ENCODE results near the gene ASL.
A peak's percentile ranks its signal among the peaks of the same experiment; 100 is the strongest.
"Not testable (repeated sequence)": the region's sequence is repeated elsewhere in the genome, so short reads cannot be mapped to it uniquely, and the experiment has no call there.

Gene ASL

DNA sequence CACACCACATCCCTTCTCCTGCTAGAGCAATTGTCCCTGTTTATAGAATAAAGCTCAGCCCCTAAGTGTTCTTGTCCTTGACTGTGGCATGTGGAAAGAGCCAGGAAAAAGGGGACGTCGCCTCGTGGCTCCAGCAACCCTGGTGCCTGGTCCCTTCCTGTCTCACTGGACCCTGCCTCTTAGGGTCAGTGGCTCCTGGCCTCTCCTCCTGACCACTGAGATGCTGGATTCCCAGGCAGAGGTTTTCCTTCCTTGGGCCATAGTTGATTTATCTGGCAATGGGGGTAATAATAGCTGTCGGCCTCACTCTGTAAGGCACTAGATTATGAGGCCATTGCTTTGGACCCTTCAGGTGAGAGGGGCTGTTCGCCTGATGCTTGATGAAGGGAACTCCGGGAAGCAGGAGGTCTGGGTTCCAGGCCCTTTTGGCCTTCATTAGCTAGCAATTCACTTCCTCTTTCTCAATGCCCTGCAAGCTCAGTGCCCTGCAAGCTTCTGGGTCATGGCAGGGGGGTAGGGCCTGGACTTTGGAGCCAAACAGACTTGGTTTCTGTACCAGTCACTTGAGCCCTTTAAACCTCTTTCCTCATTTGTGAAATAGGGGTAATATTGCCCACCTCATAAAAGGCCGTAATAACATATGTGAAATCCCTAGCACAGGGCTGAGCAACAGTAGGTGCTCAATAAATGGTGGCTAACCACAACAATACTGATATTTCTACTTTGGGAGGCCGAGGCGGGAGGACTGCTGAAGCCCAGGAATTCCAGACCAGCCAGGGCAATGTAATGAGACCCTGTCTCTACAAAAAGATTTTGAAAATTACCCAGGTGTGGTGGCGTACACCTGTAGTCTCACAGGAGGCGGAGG lies 1.1 kb downstream of the ASL start:
- no peak for DNase-seq

DNA sequence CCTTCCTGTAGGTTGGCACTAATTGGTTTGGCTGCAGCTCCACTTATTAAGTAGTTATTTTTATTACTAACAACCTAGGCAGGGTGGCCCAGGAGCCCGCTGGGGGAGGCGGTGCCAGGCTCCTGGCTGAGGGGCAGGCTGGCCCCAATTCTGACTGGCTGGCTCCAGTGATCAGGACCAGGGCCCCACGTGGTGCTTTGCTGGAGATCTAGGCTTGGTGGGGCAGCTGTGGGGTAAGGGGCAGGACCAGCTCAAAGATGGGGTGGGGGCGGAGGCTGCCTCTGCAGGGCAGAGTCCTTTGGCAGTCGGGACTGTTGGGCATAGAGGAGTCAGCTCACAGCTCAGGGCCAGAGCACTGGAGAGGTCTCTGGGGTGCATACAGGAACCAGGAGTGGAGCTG lies 2.4 kb downstream of the ASL start:
- DNase-seq, result no peak

DNA sequence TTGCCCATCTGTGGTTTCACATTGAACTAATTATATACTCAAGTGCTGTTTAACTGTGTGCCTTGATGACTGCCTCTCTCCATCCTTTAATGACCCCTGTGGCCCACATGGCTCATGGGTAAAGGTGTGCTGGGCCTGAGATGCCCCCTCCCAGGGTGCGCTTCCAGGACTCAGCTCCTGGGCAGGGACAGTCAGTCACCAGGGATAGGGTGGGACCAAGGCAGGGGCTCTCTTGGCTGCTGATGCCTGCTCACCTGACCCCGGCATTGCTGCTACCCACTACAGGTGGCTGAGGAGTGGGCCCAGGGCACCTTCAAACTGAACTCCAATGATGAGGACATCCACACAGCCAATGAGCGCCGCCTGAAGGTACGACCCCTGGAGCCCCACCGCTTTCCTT lies 6.5 kb downstream of the ASL start:
- DNase-seq, result no peak

DNA sequence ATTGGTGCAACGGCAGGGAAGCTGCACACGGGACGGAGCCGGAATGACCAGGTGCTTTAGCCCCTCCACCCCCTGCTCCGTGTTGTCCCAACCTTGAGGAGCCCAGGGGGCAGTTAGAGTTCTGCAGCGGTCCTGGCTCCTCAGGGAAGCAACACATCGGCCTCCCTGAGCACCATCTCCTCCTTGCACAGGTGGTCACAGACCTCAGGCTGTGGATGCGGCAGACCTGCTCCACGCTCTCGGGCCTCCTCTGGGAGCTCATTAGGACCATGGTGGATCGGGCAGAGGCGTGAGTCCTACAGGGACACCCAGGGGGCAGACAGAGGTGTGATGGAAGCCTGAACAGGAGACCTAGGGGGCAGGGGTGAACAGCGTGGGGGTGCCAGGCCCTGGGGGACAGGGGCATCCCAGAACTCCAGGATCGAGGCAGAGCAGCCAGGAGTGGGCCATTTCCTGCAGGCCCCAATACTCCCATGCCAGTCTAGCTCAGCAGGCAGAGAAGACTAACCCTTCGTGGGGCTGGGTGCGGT lies 7.3 kb downstream of the ASL start:
- DNase-seq, result no peak

GRCh38 chr7:66083677-66084076 lies 8.1 kb downstream of the ASL start:
- DNase-seq, result no peak

GRCh38 chr7:66088861-66089838 lies 13.5 kb downstream of the ASL start:
- no peak for DNase-seq

GRCh38 chr7:66092654-66093053 lies 17.0 kb downstream of the ASL start:
- DNase-seq, result no peak

DNA sequence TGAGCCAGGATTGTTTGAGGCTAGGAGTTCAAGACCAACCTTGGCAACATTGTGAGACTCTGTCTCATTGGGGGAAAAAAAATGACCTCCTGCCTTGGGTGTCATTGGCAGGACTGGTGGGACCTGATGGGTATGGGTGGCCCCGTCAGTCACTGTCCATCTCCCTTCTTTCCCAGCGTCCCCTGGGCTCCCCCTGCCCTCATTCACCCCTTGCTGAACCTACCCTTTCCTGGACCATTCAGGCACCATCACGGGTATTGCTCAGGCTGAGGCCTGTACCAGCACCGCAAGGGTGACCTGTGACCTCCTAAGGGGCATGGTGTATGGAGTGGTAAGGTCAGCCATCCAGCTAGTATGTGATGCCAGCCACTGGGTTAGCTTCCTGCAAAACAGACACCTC lies 19.4 kb downstream of the ASL start:
- no peak for DNase-seq

- no peak for DNase-seq
Measured at GRCh38 chr7:66099232-66099550, 23.6 kb downstream of the ASL start.

- peak in 49 of 56 donors; percentile 4 to 76 (median 39) for DNase-seq
Measured at GRCh38 chr7:66099551-66100407, 24.2 kb downstream of the ASL start.

GRCh38 chr7:66100408-66101050 lies 24.9 kb downstream of the ASL start:
- no peak for DNase-seq

DNA sequence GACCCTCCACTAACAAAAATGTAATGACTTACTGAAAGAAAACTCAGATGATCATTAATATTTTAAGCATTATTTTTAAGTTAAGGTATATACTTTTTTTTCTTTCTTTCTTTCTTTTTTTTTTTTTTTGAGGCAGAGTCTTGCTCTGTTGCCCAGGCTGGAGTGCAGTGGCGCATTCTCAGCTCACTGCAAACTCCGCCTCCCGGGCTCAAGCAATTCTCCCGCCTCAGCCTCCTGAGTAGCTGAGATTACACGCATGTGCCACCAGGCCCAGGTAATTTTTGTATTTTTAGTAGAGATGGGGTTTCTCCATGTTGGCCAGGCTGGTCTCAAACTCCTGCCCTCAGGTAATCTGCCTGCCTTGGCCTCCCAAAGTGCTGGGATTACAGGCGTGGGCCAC lies 26.5 kb downstream of the ASL start:
- not testable (repeated sequence) for DNase-seq

DNA sequence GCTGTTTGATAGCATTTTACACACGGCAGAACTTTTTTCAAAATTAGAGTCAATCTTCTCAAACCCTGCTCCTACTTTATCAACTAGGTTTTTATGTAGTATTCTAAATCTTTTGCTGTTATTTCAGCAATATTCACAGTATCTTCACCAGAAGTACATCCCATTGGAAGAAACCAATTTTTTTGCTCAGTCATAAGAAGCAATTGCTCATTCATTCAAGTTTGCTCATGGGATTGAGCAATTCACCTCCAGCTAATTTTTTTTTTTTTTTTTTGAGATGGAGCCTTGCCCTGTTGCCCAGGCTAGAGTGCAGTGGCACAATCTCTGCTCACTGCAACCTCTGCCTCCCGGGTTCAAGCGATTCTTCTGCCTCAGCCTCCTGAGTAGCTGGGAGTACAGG lies 28.4 kb downstream of the ASL start:
- DNase-seq, result not testable (repeated sequence)

- no peak for DNase-seq
Measured at GRCh38 chr7:66105263-66105748, 29.7 kb downstream of the ASL start.

- DNase-seq, result not testable (repeated sequence)
Measured at GRCh38 chr7:66108410-66108809, 32.8 kb downstream of the ASL start.

GRCh38 chr7:66110856-66111255 lies 35.2 kb downstream of the ASL start:
- no peak for DNase-seq

DNA sequence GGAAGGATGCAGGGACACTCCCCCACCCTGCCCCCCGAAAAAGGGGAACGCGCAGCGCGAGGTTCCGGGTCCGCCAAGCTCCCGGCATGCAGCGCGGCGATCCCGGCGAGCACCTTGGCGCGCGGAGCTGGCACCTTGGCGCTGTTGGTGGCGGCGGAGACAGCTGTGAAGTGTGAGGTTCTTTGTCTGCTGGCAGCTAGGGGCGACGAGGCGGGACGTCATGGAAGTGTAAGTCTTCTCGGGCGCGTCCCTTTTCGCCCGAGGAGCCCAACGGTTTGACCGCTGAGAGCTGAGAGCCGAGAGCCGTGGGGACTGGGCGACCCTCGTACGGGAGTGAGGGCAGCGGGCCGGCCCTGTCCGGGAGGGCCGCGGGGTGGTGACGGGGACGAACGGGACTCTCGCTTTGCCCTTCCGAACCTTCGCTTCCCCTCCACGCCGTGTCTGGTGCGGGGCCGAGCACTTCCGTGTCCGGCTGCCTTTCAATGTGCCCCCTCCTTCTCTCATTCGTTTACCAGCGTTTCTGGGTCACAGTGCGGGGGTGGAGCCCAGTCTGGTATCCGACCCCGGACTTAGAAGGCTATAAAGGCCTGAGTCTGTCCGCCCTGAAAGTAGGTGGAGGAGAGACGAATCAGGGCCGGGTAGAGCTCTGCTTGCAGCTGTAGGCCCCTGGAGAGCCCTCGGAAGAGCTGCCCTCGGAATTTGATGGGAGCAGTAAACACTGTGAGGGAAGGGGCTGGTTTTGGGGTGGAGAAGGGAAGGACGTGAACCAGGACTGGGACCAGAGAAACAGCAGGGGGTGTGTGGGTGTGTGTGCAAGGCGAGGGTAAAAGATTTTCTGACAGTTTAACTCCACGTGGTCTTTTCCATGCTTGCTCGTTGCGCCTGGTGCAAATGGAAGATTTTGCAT lies 39.4 kb downstream of the ASL start, which contains the start of gene CRCP:
Gene CRCP (plus strand): TSS at position 105 of the 907 bp plus-strand sequence. CDS start 116 bp downstream, at position 221.
- peak in 55 of 56 donors; percentile 16 to 89 (median 70) for DNase-seq

DNA sequence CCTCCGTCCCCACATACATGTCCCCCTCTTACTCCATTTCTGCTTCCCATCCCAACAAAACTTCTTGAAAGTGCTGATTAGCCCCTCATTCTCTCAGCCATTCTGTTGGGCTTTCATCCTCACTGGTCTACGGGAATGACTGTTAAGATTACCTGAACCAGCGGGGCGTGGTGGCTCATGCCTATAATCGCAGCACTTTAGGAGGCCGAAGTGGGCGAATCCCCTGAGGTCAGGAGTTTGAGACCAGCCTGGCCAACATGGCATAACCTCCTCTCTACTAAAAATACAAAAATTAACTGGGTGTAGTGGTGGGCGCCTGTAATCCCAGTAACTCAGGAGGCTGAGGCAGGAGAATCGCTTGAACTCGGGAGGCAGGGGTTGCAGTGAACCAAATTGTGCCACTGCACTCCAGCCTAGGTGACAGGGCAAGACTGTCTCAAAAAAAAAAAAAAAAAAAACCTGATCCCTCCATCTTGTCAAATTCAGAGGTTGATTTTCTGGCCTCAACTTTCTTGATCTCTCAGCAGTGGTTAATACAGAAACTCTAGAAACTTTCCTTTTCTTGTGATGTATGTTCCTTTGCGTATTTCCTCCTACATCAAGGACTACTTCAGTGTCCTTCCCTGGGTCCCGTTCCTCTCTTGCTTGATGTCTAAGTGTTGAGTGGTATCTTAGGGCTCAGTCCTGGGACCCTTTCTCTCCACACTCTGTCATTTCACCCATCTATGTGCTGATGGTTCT lies 41.2 kb downstream of the ASL start:
- not testable (repeated sequence) for DNase-seq
